GM18867 (cell line): ENCODE data around the gene PSMD9.

ENCODE experiments used
- ATAC-seq: cut with Tn5 transposase; IDR thresholded peaks from one replicate; pipeline ENCODE4 v1.9.1; 2021; ENCODE audit warnings: mild to moderate bottlenecking, moderate library complexity; ENCODE audit not compliant: unreplicated experiment

PSMD9 gene

GRCh38 chr12:121949648-121950397 lies 61.2 kb downstream of the PSMD9 start:
- ATAC-seq, result no peak

GRCh38 chr12:121953117-121953692 lies 64.6 kb downstream of the PSMD9 start:
- no peak for ATAC-seq

DNA sequence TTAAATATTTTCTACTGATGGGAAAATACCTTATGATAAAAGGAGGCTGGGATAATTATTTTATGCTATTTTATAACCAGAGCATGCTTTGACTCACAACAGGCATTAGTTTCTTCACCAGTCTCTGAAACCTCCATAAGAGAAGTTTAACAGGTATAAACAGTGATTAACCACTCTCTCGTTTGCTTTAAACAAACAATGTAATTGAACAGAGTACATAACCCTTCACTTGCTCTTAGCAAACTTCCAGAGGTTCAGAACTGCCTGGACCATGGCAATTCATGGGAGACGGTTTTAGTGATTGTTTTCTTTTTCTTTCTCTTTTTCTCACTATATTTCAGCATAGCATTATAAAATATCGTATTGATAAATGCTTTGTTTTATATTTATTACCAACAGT lies 65.1 kb downstream of the PSMD9 start:
- no peak for ATAC-seq

DNA sequence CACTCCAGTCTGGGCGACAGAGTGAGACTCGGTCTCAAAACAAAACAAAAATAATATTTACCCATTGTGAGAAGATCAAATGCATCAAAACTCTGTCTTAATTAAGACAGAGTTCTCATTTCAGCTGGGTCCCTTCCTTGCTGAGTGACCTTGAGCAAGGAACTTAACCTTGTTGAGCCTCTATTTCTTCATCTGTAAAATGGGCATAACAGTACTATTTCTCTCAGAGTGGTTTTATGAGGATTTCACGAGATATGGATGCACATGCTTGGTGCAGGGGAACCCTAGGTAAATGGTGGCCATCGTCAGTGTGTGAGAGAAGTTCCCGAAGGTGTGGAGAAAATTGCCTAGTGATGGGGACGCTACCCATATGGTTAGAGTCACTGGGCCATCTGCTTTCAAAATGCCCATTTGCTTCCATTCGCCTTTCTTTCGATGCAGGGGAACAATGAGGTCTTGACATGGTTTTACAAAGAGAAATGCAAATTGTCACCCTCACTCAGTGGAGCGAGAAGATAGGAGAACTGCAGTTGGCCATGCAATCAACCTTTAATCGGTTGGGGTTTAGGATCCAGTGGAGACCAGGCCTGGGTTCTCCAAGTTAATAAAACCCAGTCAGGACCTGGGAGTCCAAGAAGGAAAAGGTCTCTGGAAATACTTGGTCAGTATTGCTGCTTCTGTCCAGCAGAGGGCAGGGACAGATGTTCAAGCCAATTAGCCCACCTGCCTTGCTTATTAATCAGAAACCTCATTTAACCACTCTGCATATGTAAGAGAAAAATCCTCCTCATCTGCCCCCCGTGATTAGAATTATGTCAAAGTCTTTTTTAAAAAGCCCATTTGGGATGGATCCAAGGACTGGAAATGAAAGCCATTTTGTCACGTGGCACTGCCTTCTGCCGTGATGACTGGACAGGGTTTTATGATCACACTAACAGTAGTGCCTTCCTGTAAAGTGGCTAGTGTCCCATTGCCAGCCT lies 67.0 kb downstream of the PSMD9 start:
- ATAC-seq, result no peak

- no peak for ATAC-seq
These were observed 69.4 kb downstream of the PSMD9 start for GRCh38 chr12:121957861-121958515.

DNA sequence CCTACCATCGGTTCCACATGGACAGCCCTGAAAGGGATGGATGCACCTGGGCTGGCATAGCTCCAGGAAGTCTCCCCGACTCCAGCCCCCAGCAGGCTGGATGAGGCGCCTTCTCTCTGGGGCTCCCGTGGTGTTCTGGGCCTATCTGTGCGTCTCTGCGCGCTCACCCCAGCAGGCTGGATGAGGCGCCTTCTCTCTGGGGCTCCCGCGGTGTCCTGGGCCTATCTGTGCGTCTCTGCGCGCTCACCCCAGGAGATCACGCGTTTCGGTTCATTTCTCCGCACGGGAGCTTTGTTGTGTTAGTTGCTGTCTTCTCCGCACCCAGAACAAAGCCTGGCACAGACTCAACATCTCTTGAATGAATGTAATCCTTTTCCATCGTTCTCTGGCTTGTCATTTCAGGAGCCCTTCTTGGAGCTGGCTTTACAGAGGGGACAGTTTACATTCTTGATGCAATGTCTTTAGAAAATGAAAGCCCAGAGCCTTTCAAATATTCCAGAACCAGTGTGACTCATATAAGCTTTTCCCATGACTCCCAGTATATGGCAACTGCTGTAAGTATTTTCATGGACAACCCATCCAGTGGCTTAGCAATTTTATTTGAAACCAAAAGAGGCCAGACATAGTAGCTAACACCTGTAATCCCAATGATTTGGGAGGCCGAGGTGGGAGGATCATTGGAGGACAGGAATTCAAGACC lies 70.1 kb downstream of the PSMD9 start:
- no peak for ATAC-seq

DNA sequence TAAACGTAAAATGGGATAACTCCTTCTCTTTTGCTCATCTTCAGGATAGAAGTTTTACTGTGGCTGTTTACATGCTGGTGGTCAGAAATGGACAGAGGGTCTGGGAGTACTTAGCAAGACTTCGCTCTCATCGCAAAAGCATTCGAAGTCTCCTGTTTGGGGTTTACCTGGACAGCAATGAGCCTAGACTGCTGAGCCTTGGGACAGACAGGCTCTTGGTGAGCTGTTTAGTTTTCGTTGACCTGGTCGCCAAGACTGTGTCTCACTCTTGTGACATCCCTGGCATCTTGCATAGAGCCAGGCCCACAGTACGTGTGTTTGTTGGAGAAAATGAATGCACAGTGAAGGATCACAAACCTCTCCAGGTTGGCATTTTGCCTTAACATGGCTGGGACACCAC lies 72.0 kb downstream of the PSMD9 start:
- ATAC-seq, result no peak

DNA sequence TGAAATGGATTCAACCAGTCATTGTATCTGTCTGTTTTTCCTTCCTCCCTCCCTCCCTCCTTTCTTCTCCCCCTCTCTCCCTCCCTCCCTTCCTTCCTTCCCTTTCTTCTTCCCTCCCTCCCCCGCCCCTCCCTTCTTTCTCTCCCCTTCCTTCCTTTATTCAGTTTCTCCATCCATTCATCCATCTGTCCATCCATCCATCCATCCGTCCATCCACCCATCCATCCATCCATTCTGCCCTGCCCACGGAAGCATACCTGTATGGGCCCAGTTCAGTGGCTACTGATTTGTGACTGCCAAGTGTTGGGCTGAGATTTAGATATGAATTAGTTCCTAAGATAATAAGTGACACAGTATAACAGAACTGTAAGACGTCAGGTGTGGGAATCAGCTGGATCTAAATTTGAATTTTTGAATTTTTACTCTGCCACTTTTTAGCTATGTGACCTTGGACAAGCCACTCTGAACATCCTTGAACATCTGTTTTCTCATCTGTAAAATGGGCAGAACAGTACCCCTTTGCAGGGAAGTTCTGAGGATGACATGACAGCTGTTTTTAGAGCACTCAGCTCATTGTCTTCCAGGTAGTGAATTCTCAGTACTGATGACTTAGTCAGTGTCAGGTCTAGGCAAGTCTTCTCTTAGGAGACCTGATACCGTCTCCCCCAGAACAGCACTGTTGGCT lies 72.7 kb downstream of the PSMD9 start:
- no peak for ATAC-seq

DNA sequence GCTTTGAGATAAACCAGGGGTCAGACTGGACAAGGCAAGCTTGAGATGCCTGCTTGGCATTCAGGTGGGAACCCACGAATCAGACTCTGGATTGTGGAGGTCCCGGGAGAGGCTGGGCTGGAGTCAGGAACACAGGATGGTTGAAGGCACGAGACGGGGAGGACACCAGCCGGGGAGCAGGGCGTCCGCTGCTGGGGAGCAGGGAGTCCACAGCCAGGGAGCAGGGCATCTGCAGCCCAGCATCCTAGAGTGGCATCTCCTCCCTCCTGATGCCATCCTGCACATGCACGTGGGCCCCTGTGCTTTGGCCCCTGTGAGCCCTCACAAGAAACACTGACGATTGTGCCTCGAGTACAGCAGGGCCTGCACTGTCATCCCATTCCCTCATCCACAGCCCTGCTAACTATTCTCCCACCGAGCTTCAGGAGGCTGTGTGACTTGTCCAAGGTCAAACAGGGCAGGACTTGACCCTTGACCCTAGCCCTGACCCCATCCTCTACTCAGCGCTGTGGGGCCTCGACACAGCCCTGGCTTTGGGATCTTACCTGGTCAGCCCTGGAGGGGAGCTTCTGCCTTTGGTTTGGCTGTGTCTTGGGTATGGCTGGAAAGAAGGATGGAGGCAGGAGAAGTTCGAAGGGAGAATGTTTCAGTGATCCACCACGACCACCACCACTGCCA lies 74.9 kb downstream of the PSMD9 start:
- ATAC-seq, result no peak

GRCh38 chr12:121964813-121965643 lies 76.4 kb downstream of the PSMD9 start:
- no peak for ATAC-seq

- no peak for ATAC-seq
These were observed 78.4 kb downstream of the PSMD9 start for GRCh38 chr12:121966959-121967358.
